GM04503 (cell line): ENCODE measurements around the gene COL6A2.
"Not testable (repeated sequence)": the region's sequence is repeated elsewhere in the genome, so short reads cannot be mapped to it uniquely, and the experiment has no call there.

Source experiments
- DNase-seq: peaks from one replicate; pipeline ENCODE4 v3.0.0-alpha.2; 2012; ENCODE audit warnings: low read depth

The COL6A2 gene

DNA sequence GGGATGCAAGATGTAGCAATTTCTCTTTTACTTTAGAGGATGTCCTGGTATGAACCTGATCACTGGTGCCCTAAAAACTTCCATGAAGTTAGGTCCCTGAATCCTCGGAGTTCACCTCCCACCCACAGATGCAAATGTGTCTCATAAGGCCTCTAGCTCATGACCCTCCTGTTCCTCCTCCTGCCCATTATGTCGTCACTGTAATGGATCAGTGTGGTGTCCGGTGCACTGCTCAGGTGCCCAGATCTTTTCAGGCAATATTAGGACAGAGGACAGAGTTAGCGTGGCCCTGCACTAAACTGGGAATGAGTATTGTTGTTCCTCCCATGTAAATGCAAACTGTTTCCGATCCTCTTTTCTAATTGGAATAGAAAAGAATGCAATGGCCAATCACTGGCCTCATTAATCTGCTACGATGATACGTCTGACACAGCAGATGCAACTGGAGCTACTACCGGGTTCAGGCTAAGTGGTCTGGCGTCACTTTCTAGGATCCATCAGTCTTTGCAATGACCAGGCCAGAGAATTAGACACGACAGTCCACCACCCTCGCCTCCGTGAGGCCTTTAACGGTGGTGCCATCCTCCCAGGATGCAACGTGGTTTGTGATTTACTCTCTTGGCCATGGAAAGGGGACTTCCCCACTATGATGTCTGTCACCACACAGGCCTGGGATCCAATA, 3.4 kb upstream of the COL6A2 start:
- no peak for DNase-seq

DNA sequence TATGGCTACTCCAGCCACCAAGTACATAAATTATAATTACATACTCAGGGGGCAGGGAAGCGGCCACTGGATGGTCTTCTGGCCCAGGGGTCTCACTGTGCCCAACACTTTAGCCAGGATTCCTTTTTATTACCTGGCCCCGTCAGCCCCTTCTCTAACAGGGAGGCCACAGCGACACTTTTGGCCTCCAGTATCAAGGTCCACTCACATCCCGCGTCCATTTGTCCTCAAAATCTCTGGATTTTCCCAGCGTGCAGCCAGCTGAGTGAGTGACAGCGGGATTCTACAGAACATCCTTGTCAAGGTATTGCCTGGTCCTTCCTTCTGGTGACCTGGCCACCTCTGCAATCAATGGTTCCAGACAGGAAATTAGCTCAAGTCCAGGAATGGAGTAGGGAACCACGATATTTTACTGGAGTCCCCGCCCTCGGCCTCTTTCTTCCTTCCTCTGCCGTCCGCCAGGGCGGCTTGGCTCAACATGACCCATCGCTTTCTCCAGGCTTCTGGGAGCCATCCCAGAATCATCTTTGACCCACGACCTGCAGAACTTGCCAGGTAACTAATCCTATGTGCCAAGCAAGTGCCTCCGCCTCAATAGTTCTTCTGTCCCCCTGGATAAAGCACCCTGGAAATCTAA, 2.7 kb upstream of the COL6A2 start:
- no peak for DNase-seq

DNA sequence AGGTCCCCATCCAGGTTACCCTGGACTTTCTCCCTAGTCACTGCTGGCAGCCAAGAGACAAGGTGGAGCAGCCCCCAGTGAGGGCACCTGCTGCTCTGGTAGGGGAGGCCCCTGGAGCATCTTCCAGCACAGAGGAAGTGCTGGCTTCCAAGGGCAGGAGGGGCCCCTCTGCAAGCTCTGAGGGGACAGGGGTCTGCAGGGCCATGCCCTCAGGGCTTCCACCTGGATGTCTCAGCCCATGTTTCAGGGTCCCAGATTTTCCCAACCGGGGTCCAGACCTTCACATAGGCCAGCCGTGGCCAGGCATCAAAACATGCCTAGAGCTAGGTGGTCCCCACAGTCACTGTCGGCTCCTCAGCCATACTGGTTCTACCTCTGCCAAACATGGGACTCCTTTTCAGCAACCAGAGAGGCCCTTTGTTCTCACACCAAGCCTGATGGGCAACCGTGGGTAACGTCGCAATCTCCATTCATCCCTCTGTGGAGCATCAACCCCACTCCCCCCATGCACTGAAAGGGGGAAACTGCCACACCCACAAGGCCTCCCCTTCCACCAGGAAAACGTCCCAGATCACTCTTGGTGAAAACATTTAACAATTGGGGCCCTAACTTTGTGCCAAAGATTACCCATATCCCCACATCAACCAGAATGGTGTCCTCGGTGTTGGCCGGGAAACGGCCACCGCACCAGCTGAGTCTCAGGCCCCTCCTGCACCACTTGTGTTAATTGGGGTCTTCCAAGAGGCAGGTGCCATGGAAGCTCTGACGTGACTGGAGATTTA, 1.9 kb upstream of the COL6A2 start:
- DNase-seq, result no peak

DNA sequence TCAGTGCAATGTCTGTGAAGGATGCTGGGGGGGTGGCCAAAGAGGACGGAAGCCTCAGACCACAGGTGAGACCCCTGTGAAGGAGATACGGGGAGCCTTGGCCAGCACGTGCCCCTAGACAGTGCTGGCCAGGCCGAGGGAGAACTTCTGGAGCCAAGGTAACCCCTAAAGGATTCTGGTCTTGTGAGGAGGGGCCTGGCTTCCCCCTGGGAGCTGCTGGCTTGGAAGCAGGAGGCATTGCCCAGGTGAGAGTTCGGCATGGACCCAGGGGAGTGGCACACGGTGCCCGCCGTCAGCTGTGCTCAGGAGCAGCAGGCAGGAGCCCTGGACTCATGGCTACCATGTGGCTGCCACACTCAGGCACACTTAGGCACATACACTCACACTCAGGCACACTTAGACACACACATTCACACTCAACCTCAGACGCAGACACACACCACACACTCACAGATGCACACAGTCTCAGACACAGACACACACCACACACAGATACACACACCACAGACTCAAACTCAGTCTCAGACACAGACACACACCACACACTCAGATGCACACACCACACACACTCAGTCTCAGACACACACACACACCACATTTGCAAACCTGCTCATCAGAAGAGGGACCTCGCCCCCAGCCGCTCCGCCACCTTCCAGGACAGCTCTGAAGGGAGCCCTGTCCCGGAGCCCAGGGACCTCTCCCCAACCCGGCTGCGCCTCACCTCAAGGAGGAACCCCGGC, 1.1 kb upstream of the COL6A2 start:
- DNase-seq, result no peak

DNA sequence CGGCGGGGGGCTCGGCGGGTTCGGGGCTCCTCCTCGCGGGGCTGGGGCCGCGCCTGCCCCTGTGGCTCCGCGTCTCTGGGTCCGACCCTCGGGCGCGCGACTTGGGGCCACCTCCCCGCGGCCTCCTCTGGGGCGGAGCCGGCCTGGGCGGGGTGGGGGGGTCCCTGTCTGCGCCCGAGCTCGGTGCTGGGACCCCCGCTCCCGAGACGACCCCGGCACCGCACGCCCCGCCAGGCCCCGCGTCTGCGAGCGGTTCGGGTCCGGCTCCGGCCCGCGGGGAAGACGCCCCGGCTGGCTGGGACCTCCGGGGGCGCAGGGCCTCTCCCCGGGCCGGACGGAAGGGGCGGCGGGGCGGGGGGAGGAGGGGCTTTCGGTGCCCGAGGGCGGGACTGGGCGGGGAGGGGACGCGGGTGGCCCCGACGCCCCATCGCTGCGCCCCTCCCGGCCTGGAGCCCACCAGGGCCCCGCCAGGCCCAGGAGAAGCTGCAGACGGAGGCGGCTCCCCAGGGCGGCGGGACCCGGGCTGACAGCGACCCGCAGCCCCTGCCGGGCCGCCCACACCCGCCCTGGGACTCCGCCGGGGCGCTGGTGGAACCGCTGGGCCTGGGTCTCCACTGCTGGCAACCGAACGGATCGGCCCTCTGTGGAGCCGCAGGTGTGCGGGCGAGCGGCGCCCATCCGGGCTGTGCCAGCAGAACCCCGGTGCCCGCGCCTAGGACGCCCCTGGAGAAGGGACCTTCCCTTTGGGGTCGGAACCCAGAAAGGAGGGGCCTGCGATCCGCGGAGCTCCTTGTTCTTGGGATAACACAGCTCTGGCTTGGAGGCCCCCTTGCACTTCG, 610 bp downstream of the COL6A2 start:
- DNase-seq, result no peak

DNA sequence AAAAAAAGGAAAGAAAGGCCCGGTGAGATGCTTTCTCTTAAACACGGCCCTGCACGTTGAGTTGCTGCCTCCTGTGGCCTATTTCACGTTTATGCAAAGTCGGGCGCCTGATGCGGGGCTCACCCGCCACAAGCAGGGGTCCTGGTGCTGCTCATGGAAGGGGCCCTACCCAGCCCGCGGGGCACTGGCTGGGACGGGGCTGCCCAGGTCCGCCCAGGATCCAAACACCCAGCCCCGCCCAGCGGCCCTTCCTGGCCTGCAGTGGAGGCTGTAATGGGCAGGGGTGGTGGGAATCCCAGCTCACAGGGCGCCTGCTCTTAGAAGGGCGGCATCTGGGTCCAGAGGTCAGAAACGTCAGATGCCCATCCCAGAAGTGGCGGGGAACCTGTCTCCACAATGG, 1.6 kb downstream of the COL6A2 start:
- no peak for DNase-seq

DNA sequence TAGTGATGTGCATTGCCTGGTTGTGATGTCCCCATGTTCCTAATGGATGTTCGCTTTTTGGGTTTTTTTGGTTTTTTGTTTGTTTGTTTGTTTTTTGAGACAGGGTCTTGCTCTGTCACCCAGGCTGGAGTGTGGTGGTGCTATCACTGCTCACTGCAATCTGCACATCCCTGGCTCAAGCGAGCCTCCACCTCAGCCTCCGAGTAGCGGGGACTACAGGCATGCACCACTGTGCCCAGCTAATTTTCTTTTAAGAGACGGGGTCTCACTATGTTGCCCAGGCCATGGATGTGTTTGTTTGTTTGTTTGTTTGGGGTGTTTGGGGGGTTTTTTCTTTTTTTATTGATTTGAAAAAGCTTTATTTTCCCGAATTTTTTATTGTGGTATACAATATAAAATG, 2.1 kb downstream of the COL6A2 start:
- DNase-seq, result no peak

DNA sequence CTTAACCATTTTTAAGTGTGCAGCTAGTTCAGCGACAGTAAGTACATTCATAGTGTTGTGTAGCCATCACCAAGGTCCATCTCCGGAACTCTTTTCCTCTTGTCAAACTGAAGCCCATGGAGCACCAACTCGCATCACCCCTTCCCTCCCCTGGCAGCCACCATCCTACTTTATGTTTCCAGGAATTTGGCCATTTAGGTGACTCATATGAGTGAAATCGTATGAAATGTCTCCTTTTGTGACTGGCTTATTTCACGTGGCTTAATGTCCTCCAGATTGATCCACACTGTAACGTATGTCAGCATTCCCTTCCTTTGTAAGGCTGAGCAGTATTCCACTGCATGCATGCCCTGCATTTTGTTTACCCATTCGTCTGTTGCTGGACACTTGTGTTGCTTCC, 2.5 kb downstream of the COL6A2 start:
- peak; percentile 67 for DNase-seq

DNA sequence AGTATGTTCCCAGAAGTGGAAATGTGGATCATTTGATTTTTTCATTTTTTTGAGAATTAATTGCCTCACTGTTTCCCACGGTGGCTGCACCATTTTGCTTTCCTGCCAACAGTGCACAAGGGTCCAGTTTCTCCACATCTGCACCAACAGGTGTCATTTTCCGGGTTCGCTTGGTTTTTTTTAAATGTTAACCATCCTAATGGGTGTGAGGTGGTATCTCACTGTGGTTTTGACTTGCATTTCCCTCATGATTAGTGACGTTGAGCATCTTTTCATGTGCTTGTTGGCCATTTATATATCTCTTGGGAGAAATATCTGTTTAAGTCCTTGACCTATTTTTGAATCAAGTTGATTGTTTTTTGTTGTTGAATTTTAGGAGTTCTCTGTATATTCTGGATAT, 3.0 kb downstream of the COL6A2 start:
- DNase-seq, result no peak

DNA sequence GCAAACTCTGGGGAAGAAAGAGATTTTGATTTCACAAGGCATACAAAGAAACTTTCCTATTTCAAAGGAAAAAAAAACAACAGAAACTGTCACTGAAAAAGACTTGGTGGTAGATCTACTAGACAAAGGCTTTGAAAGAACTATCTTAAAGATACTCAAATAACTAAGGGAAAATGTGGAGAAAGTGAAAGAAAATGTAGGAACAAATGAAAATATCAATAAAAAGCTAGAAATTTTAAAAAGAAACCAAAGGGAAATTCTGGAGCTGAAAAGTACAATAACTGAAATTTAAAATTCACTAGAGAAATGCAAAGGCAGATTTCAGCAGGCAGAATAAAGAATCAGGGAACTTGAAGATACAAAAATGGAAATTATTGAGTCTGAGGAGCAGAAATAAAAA, 6.2 kb downstream of the COL6A2 start:
- DNase-seq, result no peak

DNA sequence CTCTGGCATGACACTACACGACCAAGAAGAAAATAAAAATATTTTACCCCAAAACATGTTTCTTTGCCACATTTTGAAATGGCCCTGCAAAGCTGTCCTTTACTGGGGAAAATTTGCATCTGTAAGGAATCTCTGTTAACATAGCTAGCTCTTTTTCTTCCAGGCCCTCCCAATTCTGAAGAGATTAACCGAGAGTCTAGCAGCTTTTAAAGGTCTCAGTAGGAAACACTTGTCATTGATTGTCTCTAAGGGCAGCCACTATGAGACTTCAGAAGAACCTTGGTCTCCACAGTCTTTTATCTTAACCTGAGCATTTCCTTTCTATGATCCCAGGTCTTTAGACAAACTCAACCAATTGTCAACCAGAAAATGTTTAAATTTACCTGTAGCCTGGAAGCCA, 9.5 kb downstream of the COL6A2 start:
- not testable (repeated sequence) for DNase-seq

DNA sequence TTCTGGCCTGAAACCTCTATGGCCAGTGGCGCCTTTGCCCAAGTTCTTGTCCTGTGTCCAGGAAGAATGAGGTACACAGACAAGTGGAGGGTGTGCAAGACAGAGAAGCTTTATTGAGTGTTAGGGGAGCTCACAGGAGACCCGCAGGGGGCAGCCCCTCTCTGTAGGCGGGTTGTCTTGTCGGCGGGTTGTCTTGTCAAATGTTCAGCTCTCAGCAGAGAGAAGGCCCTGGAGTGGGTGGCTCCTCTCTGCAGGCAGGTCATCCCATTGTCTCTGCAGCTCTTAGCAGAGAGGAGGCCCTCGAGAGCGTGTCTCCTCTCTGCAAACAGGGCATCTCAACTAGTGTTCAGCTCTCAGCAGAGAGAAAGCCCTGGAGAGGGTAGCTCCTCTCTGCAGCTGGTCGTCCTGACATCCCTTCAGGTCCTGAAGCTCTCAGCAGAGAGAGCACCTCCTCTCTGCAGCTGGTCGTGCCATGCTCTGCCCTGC, 11.0 kb downstream of the COL6A2 start:
- DNase-seq, result no peak

DNA sequence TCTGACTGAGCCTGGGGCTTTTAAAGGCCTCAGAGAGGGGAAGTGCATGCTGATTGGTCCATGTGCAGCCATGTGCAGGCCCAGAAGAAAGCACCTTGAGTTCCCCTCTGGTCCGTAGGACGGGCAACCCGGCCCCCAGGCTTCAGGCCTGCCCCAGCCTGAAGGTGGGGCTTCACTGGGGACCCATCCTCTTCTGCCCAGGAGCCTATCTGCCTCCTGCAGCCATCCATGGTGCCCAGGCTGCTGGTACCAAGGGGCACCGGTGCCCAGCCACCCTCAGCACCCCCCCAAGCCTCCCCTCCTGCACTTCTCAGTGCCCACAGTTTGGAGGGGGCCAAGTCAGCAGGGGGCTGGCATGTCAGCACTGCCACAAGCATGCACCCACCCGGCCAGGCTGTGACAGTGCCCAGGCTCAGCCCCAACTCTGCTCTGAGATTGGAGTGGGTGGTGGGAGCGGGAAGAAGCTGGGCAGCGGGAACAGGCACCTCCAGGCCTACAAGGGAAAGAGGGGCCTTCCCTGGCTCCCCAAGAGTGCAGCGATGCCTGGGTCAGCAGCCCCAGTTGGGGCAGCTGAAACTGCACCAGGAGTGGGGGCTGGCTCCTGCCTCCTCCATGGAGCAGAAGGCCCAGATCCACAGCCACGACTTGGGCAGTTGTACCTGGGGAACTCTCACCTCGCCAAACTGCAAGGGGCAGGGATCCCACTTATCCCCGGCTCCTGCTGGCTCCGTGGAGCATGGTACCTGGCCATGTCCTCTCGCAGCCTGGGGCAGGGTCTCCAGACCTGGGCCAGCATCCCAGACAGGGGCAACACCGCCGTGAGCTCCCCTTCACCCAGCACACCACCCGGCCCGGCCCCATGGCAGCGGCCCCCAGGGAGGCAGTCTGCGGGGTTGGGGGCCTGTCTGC, 11.7 kb downstream of the COL6A2 start:
- no peak for DNase-seq

DNA sequence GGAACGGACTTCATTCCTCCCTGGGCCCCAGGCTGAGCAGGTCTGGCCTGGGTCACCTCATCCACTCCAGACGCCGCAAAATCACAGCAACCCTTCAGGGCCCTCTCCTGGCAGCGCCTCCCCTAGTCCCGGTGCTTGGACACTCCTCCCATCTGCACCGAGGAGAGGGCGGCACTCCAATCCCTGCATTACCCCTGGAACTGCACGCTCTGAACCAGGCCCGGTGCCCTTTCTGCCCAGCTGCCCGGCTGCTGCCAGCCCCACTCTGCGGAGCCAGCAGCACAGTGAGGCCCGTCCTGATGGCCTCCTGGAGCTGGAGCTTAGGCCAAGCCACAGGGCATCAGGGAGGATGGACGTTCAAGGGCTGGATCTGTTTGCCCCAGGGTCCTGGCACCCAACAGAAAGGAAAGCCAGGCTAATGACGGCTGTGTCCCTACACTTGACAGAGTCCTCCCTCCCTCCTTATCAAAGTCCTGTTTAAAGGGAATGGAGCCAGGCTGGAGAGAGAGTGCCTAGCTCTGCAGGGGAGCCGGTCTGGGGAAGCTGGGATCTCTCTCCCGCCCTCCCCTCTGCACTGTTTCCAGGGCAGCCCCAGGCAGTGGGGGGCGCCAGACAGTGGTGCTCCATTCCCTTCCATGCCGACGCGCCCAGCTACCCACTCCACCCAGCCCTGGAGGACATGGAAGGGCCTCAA, 12.7 kb downstream of the COL6A2 start:
- DNase-seq, result no peak

DNA sequence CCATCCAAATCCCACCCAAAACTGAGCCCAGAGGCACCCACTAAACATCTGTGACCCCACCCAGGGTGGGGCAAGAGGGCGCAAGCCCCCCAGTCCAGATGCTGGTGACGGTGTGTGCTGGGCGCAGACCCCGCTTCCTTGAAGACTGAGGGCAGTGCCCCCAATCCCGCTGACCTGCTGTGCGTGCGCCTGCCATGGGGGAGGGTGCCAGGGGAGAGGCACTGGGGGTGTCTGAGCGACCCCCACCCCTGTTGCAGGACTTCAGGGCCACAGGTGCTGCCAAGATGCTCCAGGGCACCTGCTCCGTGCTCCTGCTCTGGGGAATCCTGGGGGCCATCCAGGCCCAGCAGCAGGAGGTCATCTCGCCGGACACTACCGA, 13.3 kb downstream of the COL6A2 start:
- no peak for DNase-seq

DNA sequence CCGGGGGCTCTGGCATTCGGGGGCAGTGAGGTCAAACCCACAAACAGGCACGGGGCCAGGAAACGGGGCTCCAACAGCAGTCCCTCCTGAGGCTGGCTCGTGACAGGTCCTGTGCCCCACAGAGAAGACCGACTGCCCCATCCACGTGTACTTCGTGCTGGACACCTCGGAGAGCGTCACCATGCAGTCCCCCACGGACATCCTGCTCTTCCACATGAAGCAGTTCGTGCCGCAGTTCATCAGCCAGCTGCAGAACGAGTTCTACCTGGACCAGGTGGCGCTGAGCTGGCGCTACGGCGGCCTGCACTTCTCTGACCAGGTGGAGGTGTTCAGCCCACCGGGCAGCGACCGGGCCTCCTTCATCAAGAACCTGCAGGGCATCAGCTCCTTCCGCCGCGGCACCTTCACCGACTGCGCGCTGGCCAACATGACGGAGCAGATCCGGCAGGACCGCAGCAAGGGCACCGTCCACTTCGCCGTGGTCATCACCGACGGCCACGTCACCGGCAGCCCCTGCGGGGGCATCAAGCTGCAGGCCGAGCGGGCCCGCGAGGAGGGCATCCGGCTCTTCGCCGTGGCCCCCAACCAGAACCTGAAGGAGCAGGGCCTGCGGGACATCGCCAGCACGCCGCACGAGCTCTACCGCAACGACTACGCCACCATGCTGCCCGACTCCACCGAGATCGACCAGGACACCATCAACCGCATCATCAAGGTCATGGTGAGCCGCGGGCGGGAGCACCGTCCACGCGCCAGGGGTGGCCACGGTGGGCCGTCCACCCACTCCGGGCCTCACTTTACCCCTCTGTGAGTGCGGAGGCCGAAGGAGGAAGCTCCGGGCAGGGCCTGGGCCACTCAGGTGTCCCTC, 14.2 kb downstream of the COL6A2 start:
- no peak for DNase-seq

DNA sequence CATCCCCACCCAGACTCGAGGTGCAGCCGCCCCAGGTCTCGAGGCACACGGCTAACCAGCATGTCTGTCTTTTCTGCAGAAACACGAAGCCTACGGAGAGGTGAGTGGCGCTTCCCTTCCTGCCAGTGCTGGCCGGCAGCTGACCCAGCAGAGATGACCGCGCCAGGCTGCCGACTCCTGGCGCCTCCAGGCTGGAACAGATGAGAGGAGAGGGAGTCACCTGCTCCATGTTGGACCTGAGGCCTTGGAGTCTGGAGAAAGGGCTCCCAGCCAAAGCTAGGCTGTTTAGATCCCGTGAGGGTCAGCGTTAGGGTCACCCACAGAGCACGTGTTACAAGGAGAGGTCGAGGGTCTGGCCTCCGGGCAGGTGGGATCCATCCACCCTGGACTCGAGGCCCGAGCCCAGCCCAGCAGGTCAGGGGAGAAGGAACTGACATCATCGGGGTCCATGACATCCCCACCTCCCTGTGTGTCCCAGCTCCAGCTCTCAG, 14.9 kb downstream of the COL6A2 start:
- DNase-seq, result no peak

DNA sequence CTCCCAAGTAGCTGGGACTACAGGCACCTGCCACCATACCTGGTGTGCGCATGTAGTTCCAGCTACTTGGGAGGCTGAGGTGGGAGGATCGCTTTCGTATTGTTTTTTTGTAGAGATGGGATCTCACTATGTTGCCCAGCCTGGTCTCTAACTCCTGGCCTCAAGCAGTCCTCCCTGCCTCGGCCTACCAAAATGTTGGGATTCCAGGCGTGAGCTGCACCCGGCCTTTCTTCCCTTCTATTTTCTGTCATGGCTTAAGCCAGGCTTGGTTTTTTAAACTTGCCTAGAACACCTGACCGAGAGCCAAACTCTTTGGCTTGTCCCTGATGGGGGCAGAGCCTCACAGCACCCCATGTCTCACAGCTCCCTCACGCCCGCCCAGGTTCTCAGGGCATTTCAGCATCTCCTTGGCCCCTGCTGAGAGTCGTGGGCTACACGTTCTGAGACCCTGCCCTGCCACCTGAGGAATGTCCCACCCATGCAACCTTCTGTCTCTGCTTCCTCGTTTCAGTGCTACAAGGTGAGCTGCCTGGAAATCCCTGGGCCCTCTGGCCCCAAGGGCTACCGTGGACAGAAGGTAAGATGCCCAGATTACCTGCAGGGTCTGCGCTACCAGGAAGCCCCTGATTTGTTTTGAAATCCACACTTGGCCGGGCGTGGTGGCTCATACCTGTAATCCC, 15.7 kb downstream of the COL6A2 start:
- no peak for DNase-seq
